HL-60 (cell line): ENCODE data around the gene POU5F2.

Experiments
- GABPA ChIP-seq: IDR thresholded peaks from 2 replicates; pipeline ENCODE4 v1.6.1; 2012; ENCODE audit warnings: low read depth
- POLR2AphosphoS5 ChIP-seq: IDR thresholded peaks from 2 replicates; pipeline ENCODE4 v1.6.1; 2012; ENCODE audit warnings: low read depth
- SPI1 ChIP-seq: IDR thresholded peaks from 2 replicates; pipeline ENCODE4 v1.6.1; 2012; ENCODE audit warnings: low read depth, mild to moderate bottlenecking, borderline replicate concordance
- TF ChIP-seq, protein P1 (sequence below): IDR thresholded peaks from one replicate; pipeline ENCODE4 v1.5.1; 2011; ENCODE audit warnings: low read length, control low read depth, inconsistent platforms; ENCODE audit not compliant: insufficient read depth
- TF ChIP-seq, protein P2 (sequence below): IDR thresholded peaks from 2 replicates; pipeline ENCODE4 v1.6.1; 2012; ENCODE audit warnings: low read depth; ENCODE audit not compliant: insufficient replicate concordance

DNA sequence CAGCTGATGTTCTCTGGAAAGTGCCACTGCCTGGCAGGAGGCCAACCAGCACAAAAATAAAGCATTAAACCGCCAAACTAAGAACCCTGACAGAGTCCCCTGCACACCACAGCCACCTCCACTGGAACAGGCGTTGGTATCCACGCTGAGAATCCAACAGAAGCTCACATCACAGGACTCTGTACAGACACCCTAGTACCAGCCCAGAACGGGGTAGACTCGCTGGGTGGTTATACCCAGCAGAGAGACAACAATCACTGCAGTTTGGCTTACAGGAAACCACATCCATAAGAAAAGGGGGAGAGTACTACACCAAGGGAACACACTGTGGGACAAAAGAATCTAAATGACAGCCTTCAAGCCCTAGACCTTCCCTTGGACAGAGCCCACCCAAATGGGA, 15.0 kb upstream of the POU5F2 start:
- TF ChIP-seq, protein P1, sequence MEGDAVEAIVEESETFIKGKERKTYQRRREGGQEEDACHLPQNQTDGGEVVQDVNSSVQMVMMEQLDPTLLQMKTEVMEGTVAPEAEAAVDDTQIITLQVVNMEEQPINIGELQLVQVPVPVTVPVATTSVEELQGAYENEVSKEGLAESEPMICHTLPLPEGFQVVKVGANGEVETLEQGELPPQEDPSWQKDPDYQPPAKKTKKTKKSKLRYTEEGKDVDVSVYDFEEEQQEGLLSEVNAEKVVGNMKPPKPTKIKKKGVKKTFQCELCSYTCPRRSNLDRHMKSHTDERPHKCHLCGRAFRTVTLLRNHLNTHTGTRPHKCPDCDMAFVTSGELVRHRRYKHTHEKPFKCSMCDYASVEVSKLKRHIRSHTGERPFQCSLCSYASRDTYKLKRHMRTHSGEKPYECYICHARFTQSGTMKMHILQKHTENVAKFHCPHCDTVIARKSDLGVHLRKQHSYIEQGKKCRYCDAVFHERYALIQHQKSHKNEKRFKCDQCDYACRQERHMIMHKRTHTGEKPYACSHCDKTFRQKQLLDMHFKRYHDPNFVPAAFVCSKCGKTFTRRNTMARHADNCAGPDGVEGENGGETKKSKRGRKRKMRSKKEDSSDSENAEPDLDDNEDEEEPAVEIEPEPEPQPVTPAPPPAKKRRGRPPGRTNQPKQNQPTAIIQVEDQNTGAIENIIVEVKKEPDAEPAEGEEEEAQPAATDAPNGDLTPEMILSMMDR = no peak
- TF ChIP-seq, protein P2, sequence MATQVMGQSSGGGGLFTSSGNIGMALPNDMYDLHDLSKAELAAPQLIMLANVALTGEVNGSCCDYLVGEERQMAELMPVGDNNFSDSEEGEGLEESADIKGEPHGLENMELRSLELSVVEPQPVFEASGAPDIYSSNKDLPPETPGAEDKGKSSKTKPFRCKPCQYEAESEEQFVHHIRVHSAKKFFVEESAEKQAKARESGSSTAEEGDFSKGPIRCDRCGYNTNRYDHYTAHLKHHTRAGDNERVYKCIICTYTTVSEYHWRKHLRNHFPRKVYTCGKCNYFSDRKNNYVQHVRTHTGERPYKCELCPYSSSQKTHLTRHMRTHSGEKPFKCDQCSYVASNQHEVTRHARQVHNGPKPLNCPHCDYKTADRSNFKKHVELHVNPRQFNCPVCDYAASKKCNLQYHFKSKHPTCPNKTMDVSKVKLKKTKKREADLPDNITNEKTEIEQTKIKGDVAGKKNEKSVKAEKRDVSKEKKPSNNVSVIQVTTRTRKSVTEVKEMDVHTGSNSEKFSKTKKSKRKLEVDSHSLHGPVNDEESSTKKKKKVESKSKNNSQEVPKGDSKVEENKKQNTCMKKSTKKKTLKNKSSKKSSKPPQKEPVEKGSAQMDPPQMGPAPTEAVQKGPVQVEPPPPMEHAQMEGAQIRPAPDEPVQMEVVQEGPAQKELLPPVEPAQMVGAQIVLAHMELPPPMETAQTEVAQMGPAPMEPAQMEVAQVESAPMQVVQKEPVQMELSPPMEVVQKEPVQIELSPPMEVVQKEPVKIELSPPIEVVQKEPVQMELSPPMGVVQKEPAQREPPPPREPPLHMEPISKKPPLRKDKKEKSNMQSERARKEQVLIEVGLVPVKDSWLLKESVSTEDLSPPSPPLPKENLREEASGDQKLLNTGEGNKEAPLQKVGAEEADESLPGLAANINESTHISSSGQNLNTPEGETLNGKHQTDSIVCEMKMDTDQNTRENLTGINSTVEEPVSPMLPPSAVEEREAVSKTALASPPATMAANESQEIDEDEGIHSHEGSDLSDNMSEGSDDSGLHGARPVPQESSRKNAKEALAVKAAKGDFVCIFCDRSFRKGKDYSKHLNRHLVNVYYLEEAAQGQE = no peak
- TF ChIP-seq GABPA (no peak), POLR2AphosphoS5 (no peak), SPI1 (no peak)
